HG02763 (cell line): Measurements from ENCODE around the gene IL17RD.
A peak's percentile ranks its signal among the peaks of the same experiment; 100 is the strongest.

Experiments used
- ATAC-seq: cut with Tn5 transposase; IDR thresholded peaks from one replicate; pipeline ENCODE4 v1.9.1; 2021; ENCODE audit warnings: mild to moderate bottlenecking, moderate library complexity; ENCODE audit not compliant: unreplicated experiment

Gene IL17RD

DNA sequence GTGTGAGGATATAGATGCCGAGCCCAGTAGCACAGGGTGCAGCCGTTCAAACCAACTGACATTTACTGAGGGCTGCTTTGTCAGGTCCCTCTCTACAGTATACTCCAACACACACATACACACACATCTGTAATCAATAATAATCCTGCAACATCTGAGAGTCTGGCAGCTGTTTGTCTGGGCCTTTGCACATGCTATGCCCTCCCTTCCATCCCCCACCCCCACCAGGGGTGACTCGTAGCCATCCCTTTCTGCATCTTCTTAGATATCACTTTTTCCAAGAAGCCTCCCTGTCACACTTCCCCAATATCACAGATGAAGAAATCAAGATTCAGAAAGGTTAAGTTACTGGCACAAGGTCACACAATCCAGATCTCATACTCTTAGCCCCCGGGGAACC, 91.0 kb downstream of the IL17RD start:
- no peak for ATAC-seq

DNA sequence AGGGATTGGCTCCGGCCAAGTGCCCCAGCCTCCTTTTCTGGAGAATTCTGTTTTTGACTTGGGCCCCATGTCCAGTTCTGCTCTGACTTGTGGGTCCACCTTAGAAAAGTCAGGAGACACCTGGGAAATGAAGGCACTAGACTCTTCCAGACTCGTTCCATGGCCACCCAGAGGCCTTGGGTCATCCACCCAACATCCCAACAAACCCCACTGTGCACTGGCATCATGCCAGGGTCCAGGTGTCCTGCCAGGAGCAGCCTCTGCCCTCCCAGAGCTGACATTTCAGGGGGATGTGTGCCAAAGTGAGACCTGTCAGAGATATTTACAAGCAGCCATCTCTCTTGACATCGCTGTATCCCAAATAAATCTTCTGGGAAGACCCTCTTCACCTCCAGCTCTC, 91.5 kb downstream of the IL17RD start:
- no peak for ATAC-seq

DNA sequence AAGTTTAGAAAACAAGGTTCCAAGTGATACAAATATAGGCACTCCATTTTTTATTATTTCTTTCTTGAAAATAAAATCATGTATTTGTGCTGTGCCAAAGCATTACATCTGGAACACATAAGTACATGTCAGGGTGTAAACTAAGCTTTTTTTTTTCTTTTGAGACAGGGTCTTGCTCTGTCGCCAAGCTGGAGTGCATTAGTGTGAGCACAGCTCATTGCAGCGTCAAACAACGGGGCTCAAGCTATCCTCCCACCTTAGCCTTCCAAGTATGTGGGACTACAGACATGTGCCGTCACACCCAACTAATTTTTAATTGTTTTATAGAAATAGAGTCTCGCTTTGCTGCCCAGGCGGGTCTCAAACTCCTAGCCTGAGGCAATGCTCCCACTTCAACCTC, 95.7 kb downstream of the IL17RD start:
- no peak for ATAC-seq

DNA sequence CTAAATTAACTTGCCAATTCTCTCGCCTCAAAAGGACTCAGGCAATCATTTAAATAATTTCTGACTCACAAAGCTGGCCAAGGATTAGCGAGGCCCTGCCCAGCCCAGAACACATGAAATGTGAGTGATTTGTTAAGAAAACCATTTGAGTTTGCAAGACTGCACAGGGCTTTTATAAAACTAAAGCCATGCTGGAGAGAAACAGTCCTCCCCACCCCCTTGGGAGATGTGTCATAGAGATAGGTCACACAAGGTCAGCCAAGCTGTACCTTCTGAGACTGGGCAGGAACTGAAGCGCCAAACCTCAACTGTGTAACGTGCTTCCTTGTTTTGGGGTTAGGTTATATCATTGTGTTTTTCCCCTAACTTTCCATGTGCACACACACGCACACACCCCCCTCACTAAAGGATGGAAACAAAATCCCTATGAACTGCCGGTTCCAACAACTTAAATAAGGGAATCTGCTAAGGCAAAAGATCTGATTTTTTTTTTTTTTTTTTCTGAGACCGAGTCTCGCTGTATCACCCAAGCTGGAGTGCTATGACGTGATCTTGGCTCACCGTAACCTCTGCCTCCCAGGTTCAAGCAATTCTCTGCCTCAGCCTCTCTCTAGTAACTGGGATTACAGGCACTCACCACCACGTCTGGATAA, 96.6 kb downstream of the IL17RD start:
- ATAC-seq = peak; percentile 98

DNA sequence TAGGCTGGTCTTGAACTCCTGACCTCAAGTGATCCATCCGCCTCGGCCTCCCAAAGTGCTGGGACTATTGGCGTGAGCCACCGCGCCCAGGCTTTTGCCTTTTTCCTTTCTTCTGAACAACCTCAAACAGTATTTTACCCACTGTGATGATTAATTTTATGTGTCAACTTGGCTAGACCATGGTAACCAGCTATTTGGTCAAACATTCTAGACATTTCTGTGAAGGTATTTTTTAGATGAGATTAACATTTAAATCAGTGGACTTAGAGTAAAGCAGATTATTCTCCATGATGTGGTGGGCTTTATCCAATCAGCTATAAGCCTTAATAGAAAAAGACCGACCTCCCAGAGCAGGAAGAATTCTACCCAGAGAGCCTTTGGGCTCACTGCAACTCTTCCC, 98.7 kb downstream of the IL17RD start:
- no peak for ATAC-seq

DNA sequence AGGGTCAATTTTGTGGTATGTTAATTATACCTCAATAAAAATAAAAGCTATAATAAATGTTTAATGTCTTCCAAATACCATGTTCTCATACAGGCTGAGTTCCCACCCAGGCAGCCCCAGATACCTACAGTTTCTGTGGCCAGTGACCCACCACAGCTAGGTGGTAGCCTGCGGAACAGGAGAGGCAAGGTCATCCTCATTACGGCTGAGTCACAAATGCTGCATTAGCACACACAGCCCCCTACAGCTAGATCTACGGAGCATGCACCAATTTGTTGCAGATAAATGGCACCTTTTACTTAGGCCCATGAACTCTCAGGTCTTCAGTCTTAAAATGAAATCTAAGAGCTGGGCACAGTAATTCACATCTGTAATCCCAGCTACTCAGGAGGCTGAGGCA, 99.6 kb downstream of the IL17RD start:
- no peak for ATAC-seq

DNA sequence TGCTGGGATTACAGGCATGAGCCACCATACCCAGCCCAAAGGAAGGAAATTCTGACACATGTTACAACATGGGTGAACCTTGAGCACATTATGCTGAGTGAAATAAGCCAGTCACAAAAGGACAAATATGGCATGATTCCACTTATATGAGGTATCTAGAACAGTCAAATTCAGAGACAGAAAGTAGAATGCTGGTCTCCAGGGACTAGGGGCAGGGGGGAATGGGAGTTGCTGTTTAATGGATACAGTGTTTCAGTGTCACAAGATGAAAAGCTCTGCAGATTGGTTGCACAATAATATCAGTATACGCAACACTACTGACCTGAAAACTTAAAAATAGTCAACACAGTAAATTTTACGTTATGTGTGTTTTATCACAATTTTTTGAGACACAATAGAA, 100.6 kb downstream of the IL17RD start:
- ATAC-seq = no peak

DNA sequence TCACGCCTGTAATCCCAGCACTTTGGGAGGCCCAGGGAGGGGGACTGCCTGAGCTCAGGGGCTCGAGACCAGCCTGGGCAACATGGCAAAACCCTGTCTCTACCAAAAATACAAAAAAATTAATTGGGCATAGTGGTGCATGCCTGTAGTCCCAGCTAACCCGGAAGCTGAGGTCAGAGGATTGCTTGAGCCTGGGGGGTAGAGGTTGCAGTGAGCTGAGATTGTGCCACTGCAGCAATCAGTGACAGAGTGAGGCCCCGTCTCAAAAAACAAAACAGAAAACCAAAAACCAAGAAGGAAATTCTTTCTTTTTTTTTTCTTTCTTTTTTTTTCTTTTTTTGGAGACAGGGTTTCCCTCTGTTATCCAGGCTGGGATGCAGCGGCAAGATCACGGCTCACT, 101.2 kb downstream of the IL17RD start:
- ATAC-seq = no peak

DNA sequence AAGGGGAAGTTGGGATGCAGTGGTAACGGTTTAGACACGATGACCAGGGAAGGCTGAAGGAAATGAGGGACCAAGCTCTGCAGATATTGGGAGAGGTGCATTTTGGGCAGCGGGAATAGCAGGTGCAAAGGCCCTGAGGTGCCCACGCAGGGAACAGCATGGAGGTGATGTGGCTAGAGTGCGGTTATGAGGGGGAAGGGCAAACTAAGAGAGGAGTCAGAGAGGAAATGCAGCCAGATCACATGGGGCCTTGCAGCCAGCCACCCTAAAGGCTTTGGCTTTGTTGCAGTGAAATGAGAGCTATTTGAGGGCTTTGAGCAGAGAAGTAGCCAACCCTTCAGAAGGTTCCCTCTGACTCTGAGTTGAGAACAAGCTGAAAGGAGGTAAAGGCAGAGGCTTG, 102.1 kb downstream of the IL17RD start:
- no peak for ATAC-seq

DNA sequence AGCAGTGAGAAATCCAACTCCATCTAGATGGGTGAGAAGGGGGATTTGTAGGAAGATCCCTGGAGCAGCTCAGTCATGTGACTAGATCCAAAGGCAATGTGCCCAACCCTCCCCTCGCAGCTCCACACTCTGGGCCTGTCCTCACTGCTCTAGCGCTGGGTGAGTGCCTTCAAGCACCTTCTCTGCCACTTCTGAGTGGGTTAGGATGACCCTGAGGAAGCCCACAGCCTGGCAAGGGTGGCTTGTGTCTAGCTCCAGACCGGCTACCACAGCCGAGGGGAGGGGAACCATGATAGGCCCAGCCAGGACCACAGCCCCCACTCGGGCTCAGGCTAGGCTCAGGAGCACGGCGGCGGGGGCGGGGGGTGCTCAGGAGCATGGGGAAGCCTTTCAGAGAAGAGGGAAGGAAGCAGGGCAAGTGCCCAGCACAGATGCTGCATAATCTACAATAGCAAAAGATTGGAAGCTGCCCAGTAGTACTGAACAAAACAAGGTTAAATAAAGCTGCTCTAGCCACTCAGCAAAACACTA, 103.0 kb downstream of the IL17RD start:
- no peak for ATAC-seq

DNA sequence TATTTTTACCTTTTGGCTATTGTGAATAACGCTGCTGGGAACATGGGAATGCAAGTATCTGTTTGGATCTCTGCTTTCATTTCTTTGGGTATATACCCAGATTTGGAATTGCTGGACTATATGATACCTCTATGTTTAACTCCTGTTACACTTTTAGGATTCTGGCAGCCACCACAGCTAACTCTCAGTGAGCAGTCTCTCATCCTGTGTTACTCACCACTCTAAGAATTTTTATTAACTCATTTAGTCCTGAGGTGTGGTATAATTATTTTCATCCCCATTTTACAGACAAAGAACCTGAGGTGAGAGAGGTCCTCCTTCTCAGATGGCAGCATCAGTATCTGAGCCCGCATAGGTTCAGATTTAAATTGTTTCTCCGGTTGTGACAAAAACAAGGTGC, 103.6 kb downstream of the IL17RD start:
- no peak for ATAC-seq

DNA sequence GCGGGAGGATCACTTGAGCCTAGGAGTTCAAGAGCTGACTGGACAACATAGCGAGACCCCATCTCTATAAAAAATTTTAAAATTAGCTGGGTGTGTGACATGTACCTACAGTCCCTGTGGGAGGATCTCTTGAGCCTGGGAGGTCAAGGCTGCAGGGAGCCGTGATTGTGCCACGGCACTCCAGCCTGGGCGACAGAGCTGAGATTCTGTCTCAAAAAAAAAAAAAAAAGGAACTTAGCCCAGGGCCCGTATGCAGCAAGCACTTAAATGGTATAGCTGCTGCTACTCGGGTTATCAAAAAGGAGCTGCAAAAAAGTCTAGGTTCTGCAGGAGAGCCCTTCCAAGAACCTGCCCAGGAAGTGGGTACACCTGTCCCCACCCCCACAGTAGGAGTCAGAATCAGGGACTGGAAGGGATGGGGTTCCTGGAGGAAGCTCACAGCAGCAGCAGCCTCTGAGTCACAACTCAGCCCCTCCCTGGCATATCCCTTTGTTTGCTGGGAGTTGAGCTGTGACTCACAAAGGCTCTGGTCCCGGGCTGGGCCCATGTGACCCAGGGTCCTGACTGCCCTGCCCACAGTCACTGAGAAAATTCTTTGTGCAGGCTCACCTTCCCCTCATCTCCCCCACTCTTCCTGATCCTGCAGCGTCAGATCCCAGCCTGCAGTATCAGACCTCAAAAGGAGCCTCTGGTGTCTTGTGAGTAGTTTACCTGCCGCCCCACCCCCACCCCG, 104.9 kb downstream of the IL17RD start, which contains the start of gene SPATA12:
SPATA12 (plus strand) TSS at position 576 of the 733 bp plus-strand sequence. CDS start 13,031 bp downstream, outside the sequence.
- ATAC-seq = no peak

DNA sequence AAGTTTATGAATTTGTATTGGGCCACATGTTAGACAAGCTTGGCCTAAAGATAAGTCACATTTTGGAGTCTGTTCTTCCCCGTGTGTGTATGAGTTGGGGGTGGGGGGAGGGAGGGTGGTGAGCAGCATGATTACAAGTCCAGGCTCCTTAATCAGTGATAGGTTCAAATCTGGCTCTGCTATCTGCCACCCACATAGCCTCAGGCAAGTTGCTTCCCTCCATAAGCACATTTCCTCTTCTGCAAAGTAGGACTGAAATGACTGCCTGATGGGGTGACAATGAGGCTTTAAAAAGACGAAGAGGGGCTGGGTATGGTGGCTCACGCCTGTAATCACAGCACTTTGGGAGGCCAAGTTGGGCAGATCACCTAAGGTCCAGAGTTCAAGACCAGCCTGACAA, 105.7 kb downstream of the IL17RD start:
- no peak for ATAC-seq

DNA sequence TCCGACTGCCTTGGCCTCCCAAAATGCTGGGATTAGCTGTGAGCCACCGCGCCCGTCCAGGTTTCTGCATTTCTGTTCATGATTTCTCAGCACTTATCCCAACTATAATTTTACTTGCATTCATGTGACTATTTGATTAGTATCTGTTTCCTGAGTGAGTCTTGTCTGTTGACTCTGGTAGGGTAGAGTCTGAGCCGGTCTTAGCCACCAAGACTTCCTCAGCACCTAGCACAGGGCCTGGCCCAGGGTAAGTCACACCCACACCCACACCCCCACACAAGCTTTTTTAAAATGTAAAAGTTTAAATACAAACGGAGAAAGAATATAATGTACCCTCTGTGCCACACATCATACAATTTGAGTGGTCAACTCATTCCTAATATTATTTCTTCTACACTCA, 107.8 kb downstream of the IL17RD start:
- no peak for ATAC-seq

DNA sequence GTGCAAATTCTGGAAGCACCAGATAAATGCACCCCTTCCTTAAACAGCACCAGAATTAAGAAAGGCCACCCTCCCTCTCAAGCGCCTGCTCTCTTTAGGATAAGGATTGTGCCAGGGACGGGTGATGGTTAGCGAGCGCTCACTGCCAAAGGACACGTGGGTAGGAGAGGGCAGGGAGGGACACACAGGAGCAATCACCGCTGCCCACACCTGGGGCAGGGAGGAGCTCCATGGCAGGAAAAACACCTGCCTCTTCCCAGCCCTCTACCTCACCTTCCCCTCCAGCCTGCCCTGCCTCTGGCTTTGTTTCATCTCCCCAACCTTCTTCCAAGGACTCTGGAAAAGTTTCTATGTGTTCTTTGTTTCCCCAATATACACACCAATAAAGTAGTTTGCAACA, 112.0 kb downstream of the IL17RD start:
- no peak for ATAC-seq

DNA sequence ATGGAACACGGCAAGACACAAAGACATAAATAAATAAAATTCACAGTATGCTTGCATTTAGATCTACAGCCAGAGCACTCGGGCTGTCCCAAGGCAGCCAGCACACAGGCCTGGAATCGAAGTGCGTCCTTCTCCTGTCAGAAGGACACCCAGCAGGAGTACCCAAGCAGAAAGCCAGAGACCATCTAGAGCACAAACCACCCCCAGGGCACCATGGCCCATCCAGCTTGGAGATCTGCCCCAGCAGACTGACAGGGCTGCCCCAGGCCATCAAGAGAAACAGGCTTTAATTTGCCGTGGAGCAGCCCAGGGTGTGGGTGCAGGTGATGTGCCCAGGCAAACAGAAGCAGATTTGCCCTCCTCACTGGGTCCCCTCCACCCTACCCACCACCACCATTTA, 112.5 kb downstream of the IL17RD start:
- ATAC-seq = no peak

DNA sequence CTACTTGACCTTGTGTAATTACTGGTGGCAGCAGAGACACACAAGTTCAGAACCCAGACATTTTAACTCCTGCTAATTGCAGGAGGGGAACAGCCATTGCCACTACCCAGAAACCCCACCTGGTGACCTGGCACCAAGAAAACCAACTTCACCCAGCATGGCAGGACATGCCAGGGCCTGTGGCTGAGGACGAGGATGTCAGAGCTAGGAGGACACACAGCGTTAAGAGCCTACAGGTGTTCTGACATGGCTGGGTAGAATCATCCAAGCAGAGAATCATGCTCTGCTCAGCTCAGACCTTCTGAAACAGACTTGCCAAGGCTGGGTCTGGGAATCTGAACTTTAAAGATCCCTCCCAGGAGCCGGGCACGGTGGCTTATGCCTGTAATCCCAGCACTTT, 116.4 kb downstream of the IL17RD start:
- no peak for ATAC-seq

DNA sequence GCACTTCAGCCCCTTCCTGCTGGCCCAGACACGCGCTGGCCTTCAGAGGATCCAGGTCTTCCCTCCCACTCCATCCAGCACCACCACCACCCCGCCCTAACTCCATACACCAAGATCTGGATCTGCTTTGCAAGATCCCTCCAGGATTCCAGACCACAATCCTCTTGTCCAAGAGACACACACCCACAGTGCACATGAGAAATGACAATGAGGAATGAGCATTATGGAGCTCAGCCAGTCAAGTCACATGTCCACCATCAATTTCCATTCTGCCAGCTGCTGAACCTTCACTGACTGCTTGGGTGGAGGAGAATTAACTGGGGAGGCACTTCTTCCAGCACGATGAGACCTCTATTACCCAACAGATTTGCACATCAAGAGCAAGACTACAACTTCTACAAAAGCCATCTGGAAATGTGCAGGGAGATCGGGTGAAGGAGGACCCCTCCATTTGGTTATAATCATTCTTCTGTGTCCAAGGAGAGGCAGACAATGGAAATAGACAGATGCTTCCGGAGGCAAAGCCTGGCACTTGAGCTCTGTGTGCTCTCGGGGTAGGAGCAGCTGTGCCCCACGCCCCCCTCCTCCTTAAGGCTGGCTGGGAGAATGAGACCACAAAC, 117.0 kb downstream of the IL17RD start:
- no peak for ATAC-seq

DNA sequence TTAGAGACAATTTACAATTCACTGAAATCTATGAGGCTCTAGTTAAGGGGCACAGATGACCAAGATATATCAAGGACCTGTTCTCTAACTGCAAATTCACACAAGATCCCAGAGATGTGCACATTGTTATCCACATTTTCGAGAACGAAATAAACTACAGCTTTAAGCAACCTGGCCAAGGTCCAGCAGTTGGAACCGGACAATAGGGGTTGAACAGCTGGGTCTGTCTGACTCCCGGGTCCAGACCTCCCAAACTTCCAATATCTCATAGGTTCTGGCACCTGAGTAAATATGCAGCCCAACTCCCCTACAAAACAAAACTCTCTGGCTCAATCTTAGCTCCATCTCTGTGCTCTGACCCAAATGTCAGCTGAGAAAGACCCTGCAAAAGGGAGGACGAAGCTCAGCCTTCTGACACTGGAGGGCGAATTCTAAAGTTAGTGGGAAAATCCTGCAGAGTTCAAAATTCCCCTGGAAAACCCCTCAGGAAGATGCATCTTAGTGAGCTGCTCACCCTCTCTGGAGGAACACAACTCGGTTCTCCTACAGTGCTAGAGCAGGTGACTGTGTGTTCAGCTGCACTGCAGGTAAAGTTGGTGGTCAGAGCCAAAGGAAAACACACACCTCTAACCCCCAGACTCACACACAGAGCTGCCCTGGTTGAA, 118.9 kb downstream of the IL17RD start:
- no peak for ATAC-seq

DNA sequence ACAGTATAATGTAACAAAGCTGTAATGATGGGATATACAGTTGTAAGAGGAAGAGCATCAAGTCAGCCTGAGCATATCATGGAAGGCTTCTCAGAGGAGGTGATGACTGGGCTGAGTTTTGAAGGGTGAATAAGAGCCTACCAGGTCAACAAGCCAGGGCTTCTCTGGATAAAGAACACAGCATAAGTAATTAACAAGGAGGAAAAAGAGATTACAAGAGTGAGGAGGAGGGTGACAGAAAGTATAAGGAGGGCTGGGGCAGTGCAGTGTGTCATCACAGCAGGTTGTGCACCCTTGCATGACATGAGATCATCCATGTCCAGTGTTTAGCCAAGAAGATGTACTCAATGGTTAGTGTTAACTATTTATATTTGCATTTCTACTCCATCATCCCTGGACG, 121.6 kb downstream of the IL17RD start:
- no peak for ATAC-seq

DNA sequence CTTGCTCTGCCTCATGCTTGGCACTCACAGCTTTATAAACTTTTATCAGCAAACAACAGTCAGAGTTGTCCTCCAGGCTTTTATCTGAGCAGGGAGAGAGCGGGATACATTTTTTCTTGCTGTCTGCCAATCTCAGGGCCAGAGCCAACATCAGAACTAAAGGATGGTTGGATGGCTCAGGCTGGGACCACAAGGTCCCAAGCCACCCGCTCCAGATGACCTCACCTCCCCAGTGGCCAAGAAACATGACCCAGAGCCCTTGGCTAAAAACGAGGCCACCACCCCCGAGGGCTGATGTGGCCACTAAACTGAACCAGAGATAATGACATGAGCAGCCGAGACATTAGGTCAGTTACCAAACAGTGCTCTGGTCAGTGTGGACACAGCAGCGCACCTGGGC, 123.5 kb downstream of the IL17RD start:
- no peak for ATAC-seq
